ENCODE data around the gene CDC42EP2.

DNA sequence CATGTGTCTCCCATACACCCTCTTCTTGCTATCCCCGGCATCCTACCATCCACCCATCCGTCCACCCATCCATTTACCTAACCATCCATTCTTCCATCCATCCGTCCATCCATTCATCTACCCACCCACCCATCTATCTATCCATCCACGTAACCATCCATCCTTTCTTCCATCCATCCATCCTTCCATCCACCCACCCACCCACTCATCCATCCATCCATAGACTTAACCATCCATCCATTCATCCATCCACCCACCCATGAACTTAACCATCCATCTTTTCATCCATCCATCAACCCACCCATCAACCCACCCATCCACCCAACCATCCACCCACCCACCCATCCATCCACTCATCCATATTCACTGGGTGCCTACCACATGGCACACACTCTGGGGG, 10.6 kb upstream of the CDC42EP2 start:
- TF ChIP-seq, protein P1, sequence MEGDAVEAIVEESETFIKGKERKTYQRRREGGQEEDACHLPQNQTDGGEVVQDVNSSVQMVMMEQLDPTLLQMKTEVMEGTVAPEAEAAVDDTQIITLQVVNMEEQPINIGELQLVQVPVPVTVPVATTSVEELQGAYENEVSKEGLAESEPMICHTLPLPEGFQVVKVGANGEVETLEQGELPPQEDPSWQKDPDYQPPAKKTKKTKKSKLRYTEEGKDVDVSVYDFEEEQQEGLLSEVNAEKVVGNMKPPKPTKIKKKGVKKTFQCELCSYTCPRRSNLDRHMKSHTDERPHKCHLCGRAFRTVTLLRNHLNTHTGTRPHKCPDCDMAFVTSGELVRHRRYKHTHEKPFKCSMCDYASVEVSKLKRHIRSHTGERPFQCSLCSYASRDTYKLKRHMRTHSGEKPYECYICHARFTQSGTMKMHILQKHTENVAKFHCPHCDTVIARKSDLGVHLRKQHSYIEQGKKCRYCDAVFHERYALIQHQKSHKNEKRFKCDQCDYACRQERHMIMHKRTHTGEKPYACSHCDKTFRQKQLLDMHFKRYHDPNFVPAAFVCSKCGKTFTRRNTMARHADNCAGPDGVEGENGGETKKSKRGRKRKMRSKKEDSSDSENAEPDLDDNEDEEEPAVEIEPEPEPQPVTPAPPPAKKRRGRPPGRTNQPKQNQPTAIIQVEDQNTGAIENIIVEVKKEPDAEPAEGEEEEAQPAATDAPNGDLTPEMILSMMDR (IDR thresholded peaks at IDR 0.05) = no peak
- TF ChIP-seq POLR2A (IDR thresholded peaks at IDR 0.05) = no peak

Data from testis (tissue), 2 donors.